AML-193 (cell line): ENCODE measurements around the gene ABCF2.

Experiments
- DNase-seq, 2 experiments: peaks; one replicate each; lab custom pipeline; 2025; lab: John Stamatoyannopoulos, UW

ABCF2 gene

DNA sequence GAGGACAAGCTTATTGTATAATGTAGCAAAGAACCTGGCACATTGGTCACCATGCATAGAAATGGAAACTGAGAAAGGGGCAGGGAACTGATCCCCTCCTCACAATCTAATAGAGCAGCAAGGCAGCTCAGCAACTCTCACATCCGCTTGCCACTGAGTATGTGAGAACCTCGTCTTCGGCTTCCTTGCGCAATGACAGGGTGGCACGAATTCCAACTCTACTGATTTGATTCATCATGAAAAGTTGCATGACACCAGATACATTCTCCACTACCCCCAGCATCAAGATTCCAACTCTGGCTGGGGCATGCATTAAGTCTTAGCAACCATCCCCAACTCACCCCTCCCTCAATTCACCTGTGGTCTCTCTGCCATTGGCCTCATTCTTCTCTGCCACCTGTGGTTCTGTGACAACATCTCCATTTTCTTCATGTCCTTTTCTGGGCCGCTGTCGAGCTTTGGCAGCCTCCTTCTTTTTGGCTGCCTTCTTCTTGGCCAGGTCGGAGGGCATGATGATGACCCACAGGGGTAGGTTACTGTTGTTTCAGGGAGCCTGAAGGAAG lies 976 bp downstream of the ABCF2 start:
- DNase-seq: peak; percentile 31 to 32

DNA sequence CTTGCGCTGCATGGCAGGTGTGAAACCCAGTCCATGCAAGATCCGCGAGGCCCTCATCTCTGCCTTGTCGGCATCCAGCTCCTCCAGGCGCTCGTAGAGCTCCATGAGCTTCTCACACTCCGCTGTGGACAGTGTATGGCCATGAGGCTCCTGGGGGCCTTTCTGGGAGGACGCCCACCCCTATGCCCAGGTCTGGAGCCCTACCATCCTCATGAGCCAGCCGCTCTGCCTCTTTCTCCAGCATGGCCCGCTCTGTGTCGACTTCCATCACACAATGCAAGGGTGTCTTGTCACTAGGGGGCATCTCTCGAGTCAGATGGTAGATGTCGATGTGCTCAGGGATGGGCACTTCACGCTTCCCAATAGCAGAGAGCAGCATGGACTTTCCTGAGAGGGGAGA lies 3.3 kb downstream of the ABCF2 start:
- DNase-seq: no peak

DNA sequence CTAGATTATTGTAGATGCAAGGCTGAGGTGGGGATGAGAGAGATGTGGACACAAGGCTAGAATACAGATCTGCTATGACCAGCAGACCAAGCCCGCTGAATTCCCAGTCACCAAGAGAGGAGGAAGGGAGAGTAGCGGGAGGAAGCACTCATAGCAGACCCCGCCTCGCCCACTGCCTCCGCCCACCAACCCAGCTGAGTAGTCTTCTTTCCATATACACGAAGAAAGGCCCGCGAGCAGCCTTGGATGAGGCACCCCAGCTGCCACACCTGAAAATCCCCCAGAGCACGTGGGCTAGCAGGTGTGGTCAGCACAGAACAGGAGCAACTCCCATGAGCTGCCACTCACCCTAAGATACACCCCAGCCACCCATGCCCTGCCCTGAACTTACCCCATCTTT lies 8.8 kb downstream of the ABCF2 start:
- no peak for DNase-seq

DNA sequence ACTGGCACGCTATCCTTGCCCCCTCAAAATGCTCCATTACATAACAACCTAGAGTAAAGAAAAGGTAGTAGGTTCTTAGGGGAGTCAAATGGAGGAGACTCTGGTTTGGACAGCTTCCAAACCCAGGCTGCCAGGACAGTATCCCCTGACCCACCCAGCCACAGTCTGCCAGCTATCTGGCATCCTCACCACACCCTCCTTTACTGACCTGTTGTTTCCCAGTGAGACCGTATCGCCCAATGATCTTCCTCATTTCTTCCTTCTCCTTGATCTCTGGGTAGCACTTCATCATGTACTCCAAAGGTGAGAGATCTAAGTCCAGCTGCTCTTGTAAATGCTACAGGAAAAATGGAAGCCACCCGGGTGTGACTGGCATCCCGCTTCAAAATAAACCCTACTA lies 11.6 kb downstream of the ABCF2 start:
- no peak for DNase-seq

DNA sequence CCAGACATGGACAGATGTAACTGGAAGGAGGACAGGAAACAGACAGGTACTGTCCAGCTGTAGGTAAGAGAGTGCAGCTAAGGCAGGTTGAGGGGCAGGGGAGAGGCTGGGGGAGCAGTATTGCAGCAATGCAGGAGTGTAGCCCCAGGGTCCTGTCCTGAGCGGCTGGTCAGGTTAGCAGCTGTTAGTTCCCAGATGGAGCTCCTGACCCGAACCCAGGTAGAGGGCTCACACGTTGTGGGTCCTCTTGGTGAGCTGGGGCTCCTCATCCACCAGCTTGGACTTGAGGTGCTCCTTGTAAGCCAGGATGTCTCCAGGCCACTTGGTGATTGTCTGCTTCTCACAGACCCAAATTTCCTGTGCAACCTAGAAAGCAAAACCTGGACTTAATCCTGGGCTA lies 13.2 kb downstream of the ABCF2 start:
- no peak for DNase-seq

DNA sequence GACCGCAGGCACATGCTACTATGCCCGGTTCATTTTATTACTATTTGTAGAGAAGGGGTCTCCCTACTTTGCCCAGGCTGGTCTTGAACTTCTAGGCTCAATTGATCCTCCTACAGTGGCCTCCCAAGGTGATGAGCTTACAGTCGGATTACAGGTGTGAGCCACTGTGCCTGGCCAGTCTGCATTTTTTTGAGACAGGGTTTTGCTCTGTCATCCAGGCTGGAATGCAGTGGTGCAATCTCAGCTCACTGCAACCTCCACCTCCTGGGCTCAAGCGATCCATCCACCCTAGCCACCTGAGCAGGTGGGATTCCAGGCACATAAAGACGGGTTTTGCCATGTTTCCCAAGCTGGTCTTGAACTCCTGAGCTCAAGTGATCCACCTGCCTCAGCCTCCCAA lies 14.4 kb downstream of the ABCF2 start:
- no peak for DNase-seq

DNA sequence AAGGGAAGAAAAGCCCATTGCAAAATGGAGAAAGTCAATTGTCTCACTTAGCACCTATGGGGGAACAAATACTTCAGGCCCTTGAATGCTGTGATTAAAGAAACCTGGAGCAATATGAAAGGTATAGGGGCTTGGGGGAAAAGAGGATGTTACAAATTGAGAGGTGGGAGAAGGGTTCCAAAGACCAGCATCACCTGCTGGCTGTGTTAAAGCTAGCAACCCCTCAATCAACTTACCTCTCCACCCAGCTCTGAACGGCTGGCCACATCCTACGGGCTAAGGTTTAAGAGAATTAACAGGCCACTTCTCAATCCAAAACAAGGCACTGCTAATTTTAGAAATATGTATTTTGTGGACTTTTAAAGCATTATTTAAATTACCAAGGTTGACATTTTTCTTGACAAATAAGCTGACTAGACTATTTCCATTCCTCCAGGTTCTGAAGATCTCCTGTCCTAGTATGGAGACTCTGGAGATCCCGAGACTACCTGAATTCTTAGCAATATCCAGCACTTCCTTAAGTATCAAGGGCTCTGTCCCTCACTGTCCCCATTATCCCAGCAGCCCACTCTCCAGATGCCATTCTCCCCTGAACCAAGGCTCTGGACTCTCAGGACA lies 15.7 kb downstream of the ABCF2 start:
- no peak for DNase-seq

DNA sequence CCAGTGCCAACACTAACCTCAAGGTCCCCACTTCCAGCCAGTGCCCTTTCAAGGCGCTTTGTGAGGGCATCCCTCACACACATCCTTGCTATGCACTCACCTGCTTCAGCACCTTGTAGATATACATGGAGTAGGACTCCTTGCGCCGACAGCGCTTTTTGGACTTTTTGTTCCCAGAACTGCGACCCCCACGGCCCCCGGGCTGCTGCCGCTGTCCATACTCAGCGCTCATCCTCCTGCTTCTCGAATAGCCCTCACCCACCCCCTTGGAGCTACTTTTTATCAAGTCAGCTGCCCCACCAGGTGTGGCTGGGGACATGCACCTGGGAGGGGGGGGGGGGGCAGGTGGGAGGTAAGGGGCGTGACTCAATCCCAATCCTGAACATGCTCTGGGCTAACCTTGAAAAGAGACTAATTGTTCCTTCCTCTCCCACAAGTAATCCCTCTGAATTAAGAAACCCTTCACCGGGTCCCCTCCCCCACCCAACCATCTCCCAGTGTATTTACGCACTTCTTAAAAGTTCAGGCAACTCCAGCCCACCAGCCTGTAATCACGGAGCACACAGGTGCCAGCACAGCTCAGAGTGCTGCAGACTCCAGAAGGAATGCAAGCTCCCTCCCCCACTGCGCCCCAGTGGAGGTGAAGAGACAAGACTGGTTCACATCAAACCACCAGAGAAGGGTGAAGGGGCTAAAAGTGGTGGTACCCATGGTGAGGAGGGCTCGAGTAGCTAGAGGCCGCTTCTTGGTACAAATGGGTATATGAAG lies 16.7 kb downstream of the ABCF2 start, which contains the start of gene H2BK1:
TSS of gene H2BK1 (minus strand) at position 402 of the 768 bp plus-strand sequence. CDS start at position 232, 170 bp downstream.
- no peak for DNase-seq

DNA sequence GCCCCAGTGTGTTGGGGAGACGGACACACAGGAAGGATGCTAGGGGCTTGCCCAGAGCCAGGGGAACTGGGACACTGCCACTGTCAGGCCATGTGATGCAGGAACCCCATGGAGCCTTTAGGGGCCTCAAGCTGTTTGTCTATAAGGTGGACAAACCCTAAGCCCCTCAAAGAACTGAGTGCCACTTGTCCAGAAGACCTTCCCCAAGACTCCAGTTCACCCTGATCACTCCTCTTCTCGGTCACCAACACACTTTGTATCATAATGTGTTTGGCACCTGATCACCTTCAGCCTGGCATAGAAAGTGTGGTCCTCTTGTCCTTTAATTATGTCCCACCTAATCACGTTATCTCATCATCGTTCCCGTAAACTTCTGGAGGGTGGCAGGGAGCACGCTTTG lies 17.4 kb downstream of the ABCF2 start:
- no peak for DNase-seq

DNA sequence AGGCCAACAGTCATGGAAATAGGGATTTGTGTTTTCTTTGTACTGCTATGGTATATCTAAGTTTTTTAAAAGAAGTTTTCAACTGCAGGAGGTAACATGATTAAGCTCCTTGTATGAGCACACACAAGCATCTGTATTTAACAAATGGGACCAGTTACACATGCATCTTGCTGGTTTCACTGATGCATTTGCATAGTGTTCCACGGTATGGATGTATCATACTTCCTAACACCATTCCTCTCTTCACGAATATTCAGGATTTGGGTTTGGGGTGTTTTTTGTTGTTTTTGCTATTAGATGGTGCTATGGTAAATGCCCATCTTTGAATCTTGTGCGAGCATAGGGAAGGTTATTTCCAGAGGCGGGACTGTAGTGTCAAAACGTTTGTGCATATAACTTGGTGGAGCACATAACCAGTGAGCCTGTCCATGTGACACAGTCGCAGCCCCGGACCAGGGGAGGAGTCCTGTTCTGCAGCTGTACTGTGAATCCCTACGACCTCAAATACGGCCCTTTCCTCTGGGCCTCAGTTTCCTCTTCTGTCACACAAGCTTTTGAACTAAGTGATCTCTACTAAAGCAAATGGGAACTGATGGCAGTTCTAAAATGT lies 18.6 kb downstream of the ABCF2 start:
- no peak for DNase-seq

DNA sequence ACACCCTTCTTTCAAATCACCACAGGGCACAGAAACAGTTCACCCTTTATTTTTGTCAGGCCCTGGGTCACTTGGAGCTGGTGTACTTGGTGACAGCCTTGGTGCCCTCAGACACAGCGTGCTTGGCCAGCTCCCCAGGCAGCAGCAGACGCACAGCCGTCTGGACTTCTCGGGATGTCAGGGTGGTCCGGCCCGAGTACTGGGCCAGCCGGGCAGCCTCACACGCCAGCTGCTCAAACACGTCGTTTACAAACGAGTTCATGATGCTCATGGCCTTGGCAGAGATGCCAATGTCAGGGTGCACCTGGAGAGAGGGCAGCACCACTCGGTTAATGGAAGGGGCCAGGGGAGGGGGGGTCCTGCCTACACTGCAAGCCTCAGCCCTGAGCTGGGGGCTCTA lies 19.2 kb downstream of the ABCF2 start:
- DNase-seq: no peak

DNA sequence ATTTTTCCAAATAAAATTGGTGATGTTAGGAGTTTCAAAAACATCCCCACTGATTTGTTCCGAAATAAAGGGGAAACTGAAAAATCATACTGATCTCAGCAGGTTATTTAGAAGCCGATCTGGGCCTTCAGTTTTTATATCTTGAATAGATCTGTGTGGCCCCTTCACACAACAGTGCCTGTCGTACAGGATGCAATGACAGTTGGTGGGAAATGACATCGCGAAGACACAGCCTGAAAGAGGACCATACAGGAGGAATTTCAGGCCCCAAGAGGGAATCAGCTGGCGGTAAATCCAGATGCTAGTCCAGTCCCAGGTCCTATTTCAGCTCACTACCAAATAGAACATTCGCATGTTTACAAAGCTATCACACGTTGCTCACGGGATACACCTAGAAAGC lies 19.7 kb downstream of the ABCF2 start:
- no peak for DNase-seq

DNA sequence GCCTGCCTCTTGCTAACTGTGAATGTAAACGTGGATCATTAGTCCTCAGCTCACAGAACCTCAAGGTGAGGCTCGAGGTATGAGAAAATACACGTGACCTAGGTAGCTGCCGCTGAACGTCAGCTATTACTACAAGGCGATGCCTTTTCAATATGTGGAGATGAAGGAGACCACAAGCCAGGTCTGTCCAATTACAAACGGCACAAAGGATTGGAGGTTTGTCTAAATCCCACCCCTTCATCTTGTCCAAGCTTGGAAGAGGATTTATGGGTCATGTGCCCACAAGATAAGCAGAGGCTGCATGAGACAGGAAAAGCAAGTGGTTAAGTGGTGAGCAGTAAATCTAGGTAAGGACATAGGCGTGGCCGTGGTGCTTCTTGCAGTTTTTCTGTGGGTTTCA lies 20.1 kb downstream of the ABCF2 start:
- no peak for DNase-seq

DNA sequence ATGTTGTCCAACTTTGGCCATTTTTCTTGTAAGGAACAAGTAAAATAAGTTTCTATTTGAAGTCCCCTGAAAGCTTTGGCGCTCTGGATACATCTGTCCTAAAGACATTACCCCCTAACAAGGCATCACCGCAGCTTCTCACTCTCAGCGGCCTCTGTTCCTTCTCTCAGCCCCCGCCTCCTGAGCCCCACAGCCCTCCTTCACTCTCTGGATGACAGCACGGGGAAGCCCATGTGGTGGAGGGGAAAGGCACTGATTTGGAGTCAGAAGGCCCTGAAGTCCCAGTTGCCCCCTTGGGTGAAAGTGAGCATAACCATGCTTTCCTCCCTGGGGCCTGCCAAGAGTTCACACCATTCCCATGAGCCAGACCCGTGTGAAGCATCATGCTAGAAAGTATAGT lies 21.3 kb downstream of the ABCF2 start:
- DNase-seq: no peak

DNA sequence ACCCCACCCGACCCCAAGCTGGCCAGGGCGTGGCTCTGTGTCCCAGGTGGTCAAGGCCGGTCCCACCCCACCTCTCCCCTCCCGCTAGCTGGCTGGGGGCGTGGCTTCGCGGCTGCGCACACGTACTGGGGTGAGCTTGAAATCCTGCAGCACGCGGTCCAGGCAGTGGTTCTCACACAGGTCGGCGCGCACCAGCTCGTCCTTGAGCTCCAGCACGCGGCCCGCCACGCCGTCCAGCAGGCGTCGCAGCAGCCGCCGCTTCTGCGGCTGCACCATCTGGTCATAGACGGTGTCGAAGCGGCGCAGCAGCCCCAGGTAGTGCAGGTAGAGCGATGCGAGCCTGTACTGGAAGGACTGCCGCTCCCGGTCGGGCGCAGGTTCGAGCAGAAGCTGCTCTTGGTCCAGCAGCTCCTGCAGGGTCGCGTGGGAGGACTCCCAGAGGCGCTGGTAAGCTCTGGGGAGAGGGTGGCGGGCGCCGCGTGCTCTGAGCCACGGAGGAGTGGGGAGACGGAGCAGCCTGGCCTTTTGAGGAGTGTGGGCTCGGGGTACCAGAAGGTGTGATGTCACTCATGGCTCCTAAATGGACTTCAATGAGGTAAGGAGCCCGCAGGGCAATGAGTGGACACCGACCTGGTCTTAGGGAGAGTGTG lies 22.5 kb downstream of the ABCF2 start:
- no peak for DNase-seq

DNA sequence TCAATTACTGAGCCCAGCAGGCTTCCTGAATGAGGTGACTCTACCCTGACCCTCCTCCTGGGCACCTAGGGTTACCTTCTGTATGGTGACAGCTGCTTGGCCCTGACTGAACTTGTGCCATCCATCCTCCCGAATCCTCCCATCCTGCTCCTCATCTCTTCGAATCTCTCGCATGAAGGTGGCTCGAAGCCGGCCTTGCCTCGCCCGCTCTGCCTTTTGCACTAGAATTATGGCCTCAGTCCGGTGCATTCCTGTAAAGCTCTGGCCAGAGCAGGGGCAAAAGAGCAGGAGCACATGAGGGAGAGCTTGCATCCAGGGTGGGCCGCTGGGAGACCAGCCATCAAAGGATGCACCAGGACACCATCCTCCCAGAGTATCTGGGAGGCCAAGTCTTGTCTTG lies 24.2 kb downstream of the ABCF2 start:
- DNase-seq: no peak

DNA sequence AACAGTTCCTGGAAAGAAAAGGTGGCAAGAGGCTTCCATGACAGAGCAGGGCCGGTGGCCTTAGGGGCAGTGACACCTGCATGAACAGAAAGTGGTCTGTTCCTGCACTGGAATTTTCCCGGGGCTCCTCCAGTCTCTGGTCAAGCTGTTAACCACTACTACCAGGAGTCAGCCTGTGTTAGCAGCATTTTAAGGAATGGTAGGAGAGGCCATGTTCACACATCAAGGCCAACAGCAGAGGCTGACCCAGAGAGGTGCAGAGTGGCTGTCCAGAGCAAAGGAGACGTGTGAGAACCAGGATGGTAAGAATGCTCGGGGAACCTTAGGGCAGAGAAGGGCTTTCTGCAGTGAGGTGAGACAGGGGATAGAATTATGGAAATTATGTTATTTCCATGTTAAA lies 25.3 kb downstream of the ABCF2 start:
- no peak for DNase-seq

DNA sequence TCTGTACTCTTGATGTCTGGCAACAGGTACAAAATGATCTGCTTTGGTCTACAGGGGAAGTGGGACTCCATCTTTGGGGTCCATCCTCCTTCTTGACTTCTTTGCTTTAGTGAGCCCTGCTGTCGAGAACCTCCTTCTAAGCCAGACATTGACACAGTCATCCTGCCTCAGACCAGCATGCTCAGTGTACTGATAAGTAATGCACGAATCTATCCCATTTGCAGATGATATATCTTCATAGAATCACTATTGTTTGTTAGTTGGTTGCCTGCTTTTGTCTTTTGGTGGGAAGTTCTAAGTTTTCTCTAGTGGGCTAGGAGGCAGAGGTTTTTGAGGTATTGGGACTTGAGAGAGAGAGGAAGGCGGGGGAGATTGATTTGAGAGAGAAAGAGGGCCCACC lies 25.7 kb downstream of the ABCF2 start:
- DNase-seq: no peak

DNA sequence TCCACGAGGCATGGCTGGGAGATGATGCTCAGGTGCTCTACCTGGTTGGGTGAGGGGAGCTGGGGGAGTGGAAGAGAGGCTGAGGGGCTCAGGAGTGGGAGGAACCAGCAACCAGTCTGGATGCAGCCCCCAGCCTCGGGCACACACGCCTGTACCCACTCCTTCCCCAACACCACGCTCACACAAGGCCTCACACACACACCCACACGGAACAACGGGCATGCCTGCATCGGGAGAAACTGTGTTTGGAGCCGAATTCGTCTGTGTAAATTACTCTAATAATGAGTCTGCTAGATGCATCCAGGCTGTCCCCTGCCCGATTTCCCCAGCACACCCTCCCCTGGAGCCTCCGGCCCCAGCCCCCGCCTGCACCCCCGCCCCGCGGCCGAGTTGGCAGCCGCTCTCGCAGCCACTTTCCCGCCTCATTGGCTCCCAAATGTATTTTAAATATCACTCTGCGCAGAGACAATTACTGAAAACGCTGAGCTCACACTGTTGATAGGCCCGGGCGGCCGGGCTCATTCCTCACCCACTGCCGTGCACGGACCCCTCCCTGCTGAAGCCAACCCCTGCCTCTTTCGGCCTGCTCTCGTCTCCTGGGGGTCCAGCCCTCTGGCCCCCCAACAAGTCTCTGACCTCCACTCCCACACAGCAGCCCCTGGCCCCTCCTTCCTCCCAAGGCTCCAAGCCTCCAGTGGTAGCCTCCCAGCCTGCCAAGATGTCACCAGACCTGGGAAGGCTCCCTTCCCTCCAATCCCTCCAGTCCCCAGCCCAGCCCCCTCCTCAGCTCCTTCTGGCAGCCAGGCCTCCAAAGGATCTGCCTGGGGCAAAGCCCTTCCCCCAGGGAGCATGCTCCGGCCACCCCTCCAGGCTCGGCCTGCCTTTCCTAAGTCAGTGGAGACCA lies 27.8 kb downstream of the ABCF2 start:
- no peak for DNase-seq

DNA sequence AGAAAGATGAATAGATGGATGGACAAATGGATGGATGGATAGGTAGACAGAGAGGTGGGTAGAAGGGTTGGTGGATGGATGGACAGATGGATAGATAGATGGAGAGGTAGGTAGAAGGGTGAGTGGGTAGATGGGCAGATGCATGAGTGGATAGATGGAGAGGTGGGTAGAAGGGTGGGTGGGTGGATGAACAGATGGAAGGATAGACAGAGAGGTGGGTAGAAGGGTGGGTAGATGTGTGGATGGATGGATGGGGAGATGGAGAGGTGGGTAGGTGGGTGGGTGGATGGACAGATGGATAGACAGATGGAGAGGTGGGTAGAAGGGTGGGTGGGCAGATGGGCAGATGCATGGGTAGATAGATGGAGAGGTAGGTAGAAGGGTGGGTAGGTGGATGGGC lies 29.1 kb downstream of the ABCF2 start:
- no peak for DNase-seq

DNA sequence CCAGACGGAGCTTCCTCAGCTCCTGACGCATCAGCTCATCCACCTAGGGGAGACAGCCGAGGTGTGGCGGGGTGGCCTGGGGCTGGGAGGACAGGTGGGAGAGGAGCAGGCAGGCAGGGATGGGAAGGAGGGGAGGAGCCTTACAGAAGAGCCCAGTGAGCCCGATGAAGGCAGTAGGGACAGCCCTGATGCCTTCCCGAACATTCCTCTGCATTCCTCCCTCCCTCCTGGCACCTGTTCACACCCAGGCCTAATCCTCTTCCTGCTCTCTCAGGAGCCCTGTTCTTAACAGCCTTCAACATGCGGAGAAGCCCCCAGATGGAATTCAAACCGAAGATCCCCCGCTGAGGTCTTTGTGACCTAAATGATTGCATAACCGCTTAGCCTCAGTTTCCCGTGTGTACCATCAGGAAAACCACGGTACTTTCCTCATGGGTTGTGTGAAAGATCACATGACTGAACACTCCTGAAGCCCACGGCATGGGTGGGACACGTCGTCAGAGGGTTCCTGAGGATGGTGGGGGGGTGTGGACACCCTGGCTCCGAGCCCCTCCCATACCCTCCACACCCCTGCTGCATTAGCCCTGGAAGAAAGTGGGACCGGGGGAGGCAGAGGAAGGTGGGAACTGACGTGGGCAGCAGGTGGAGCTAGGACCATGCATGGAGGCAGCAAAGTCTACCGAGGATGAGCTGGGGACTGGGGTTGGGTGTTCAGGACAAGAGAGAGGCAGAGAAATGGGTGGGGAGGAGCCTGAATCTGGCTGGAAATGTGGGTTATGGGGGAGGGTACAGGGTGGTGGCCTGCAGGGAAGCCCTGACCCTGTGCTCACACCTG lies 31.2 kb downstream of the ABCF2 start:
- DNase-seq: no peak
